HepG2 (cell line): ENCODE measurements around the gene ZNF281. TPM values are rescaled to one million over a fixed set of nuclear protein-coding genes. Genes with fewer than 3 reads are reported as not detected.
"Not testable (repeated sequence)": the region's sequence is repeated elsewhere in the genome, so short reads cannot be mapped to it uniquely, and the experiment has no call there.

ENCODE experiments used
- ATAC-seq: fragments of 200-7000 bp; cut with Tn5 transposase; 3 replicates; pipeline ENCODE4 v1.9.1; 2020; ENCODE audit warnings: mild to moderate bottlenecking, moderate library complexity
- BruUV-seq: library from RNA; stranded (reverse); fragments of 400-500 nt; replicated peaks from 2 replicates; lab custom pipeline; 2021; lab: Mats Ljungman, UMichigan
- CTCF ChIA-PET: fragments of 300-600 bp; formaldehyde crosslinking; extraction: SDS; loops from one replicate; lab custom pipeline; 2021; ENCODE audit warnings: low total read pairs, inconsistent platforms, low intra/inter-chr PET ratio; lab: Yijun Ruan, JAX
- POLR2A ChIA-PET: fragments of 350-600 bp; sonication (Branson Sonifier 250); formaldehyde crosslinking; loops from one replicate; lab custom pipeline; 2020; ENCODE audit warnings: antibody characterized with exemption, inconsistent platforms; lab: Yijun Ruan, JAX
- DNase-seq: peaks from one replicate; pipeline ENCODE4 v3.0.0-alpha.2; 2015; ENCODE audit warnings: low spot score
- FAIRE-seq: peaks from 3 replicates; lab custom pipeline; 2011; peaks lifted over from hg19 to GRCh38; lab: Jason Lieb, UNC
- H2AFZ ChIP-seq: one replicate; pipeline ENCODE4 v1.6.1; 2011; ENCODE audit warnings: low read length, inconsistent platforms
- H3K27ac ChIP-seq: fragments of 300-600 bp; 3 replicates; pipeline ENCODE4 v1.8.0; 2011; ENCODE audit warnings: mixed run types, mild to moderate bottlenecking, mixed read lengths, low read length, inconsistent platforms; ENCODE audit not compliant: insufficient read depth; ENCODE audit errors: extremely low read length
- H3K27me3 ChIP-seq, 2 experiments: fragments of 200-600 bp in 1 of 2; 2 replicates in 1 of 2; 3 replicates in 1 of 2; pipeline versions ENCODE4 v1.6.0 to v1.8.0; 2011; ENCODE audit warnings: low read length in 2 of 2, mild to moderate bottlenecking in 2 of 2, moderate library complexity in 2 of 2, inconsistent platforms in 1 of 2; ENCODE audit not compliant: insufficient read depth in 2 of 2, control insufficient read depth in 1 of 2
- H3K36me3 ChIP-seq, 2 experiments: fragments of 200-600 bp in 1 of 2; replicated peaks in 1 of 2; 2 replicates in 1 of 2; 3 replicates in 1 of 2; pipeline versions ENCODE4 v1.5.1 to v1.8.0; 2011; ENCODE audit warnings: low read length in 2 of 2, inconsistent platforms in 1 of 2; ENCODE audit not compliant: insufficient read depth in 2 of 2, control insufficient read depth in 1 of 2
- H3K4me1 ChIP-seq: 2 replicates; pipeline ENCODE4 v1.5.1; 2012; ENCODE audit warnings: low read length, inconsistent platforms; ENCODE audit not compliant: insufficient read depth
- H3K4me2 ChIP-seq: 2 replicates; pipeline ENCODE4 v1.6.0; 2011; ENCODE audit warnings: low read depth, low read length, inconsistent platforms
- H3K4me3 ChIP-seq, 3 experiments: fragments of 200-600 bp in 1 of 3; sonication (generic), shearing (Covaris generic) in 1 of 3; replicated peaks in 1 of 3; 2 replicates each; pipeline ENCODE4 v1.5.1; 2011 to 2016; ENCODE audit warnings: low read length in 3 of 3, inconsistent platforms in 2 of 3, low read depth in 2 of 3, mild to moderate bottlenecking in 2 of 3, control low read depth in 1 of 3, mixed read lengths in 1 of 3; ENCODE audit not compliant: insufficient read depth in 1 of 3
- H3K79me2 ChIP-seq: one replicate; pipeline ENCODE4 v1.6.1; 2011; ENCODE audit warnings: low read length, inconsistent platforms; ENCODE audit not compliant: insufficient read depth
- H3K9ac ChIP-seq: 2 replicates; pipeline ENCODE4 v1.6.0; 2011; ENCODE audit warnings: mild to moderate bottlenecking, low read depth, low read length, inconsistent platforms; ENCODE audit not compliant: insufficient read depth
- H3K9me3 ChIP-seq: 2 replicates; pipeline ENCODE4 v1.5.1; 2012; ENCODE audit warnings: mild to moderate bottlenecking, low read length
- H4K20me1 ChIP-seq: 2 replicates; pipeline ENCODE4 v1.6.0; 2011; ENCODE audit warnings: inconsistent platforms, mild to moderate bottlenecking, low read length, moderate library complexity; ENCODE audit not compliant: insufficient read depth
- KDM2A ChIP-seq: sonication (generic); formaldehyde crosslinking; IDR thresholded peaks from 2 replicates; pipeline ENCODE4 v1.4.0; 2020; ENCODE audit warnings: low read depth, missing genetic modification reagents, borderline replicate concordance
- MBNL3 ChIP-seq: fragments of 250-450 bp; sonication (Bioruptor Pico); conservative IDR thresholded peaks from 2 replicates; pipeline ENCODE4 v1.8.0; 2022; ENCODE audit warnings: mild to moderate bottlenecking, inconsistent platforms
- WGBS: methylation state at CpG from one replicate; pipeline ENCODE4 v1.1.6; 2017; ENCODE audit warnings: low lambda C conversion rate; 5-methylcytosine and 5-hydroxymethylcytosine counted together
- in situ Hi-C: cut with HindIII; loops from 2 replicates; pipeline ENCODE4 v1.10.0; 2017; ENCODE audit warnings: low pct_unique_long_range_greater_than_20kb; ENCODE audit not compliant: extremely low pct_ligation_motif_present
- intact Hi-C: fragments of 100-400 bp; cut with micrococcal nuclease; formaldehyde crosslinking; loops from one replicate; pipeline ENCODE4 v1.10.0; 2022; ENCODE audit not compliant: unreplicated experiment
- polyA plus RNA-seq, 8 experiments: library from polyadenylated mRNA; depleted of rRNA in 3 of 8; stranded (reverse) in 7 of 8; unstranded in 1 of 8; fragments of >200 nt; fragmentation: Illumina TruSeq in 4 of 8; extraction: Trizol in 4 of 8; gene quantifications; 2 replicates each; pipeline versions ENCODE4 v1.2.1 to v1.2.3, GENCODE V29; 2011 to 2016; ENCODE audit warnings: low read depth in 4 of 8, missing spikeins in 1 of 8, mixed read lengths in 1 of 8; ENCODE audit not compliant: insufficient read depth in 1 of 8
- total RNA-seq, 5 experiments: library from RNA; depleted of rRNA; stranded (reverse); fragments of >200 nt; fragmentation: Illumina TruSeq; extraction: Trizol; gene quantifications; 2 replicates each; pipeline ENCODE4 v1.2.3, GENCODE V29; 2016; ENCODE audit warnings: low read depth in 1 of 5

Gene ZNF281
- total and polyA plus RNA-seq, 2 of the 13 experiments (the other 11 are each of a cell fraction or from before 2014, with no cell fraction given), result 7.7 to 20.6 TPM

- 81% methylated on average over 3 of the region's 3 CpGs for WGBS
Observed at GRCh38 chr1:200359610-200360163, 50.1 kb downstream of the ZNF281 start.

GRCh38 chr1:200357925-200358324, 51.9 kb downstream of the ZNF281 start:
- H3K27ac ChIP-seq, H3K27me3 ChIP-seq, H3K36me3 ChIP-seq, DNase-seq, FAIRE-seq, H3K9me3 ChIP-seq, BruUV-seq, H2AFZ ChIP-seq, H3K9ac ChIP-seq, H3K4me3 ChIP-seq, H3K4me2 ChIP-seq, intact Hi-C loops, H4K20me1 ChIP-seq, CTCF ChIA-PET, H3K79me2 ChIP-seq, ATAC-seq, in situ Hi-C loops, POLR2A ChIA-PET: not testable (repeated sequence)
- peaks cover 16% of the 10 kb centered on the region for H3K4me1 ChIP-seq
- WGBS, result 79% methylated on average over 5 of the region's 6 CpGs

More at GRCh38 chr1:200359610-200360163, 50.1 kb downstream of the ZNF281 start:
- DNase-seq (no peak), FAIRE-seq (no peak), ATAC-seq (no peak)
- Histone ChIP-seq H3K36me3 (no peaks in the 10 kb centered on the region), H3K4me2 (no peak overlapping the region), H3K79me2 (no peaks in the 10 kb centered on the region), H3K9ac (no peak overlapping the region), H3K27me3 (no peaks in the 10 kb centered on the region), H3K27ac (no peak overlapping the region), H3K9me3 (no peaks in the 10 kb centered on the region), H2AFZ (no peak overlapping the region), H4K20me1 (no peaks in the 10 kb centered on the region), H3K4me1 (peaks cover 25% of the 10 kb centered on the region), H3K4me3 (no peak overlapping the region)
- no TSS peak for BruUV-seq
- in situ Hi-C loops, result no loop called here
- TF ChIP-seq KDM2A (CRISPR knock-in tag), result no peak
- no peak for TF ChIP-seq MBNL3 (CRISPR knock-in tag)
- intact Hi-C loops, result no loop called here
- ChIA-PET CTCF (no interaction called here), POLR2A (interaction anchor here (1.3 kb wide), 1 partner anchor 12 kb away, joined by 3 read pairs; no protein-coding TSS in a partner anchor)
